ENCODE results near the gene PTPRM.

The PTPRM gene

DNA sequence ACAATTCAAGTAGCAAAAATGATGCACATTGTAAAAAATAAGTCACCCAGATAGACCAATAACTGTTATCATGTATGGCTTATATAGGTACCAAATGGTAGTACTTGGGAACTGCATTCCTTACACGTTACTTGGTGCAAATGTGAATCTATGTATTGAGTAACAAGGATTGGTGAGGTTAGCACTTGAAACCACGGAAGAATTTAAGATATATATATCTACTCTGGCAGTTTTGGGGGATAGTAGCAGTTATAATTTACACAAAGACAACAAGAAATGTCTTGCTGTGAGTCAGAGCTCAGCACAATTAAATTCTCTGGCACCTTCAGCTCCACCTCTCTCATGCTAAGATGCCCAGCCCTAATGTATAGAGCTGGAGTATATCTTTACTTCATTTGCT is 682.7 kb downstream of the PTPRM start:
- H3K9me3 ChIP-seq (ENCODE audit: insufficient read depth, low read length) = no peaks in the 10 kb centered on the region
- no peaks in the 10 kb centered on the region for H4K20me1 ChIP-seq (ENCODE audit: low read depth, low read length)
- no peaks in the 10 kb centered on the region for H3K9me2 ChIP-seq (replicated peaks; ENCODE audit: insufficient read depth, low read length)
- no peak overlapping the region for H2AFZ ChIP-seq (ENCODE audit: low read depth, low read length, severe bottlenecking)
- TF ChIP-seq EZH2phosphoT487 (conservative IDR thresholded peaks at IDR 0.05; ENCODE audit: low read length) = no peak
- TF ChIP-seq, protein P1, sequence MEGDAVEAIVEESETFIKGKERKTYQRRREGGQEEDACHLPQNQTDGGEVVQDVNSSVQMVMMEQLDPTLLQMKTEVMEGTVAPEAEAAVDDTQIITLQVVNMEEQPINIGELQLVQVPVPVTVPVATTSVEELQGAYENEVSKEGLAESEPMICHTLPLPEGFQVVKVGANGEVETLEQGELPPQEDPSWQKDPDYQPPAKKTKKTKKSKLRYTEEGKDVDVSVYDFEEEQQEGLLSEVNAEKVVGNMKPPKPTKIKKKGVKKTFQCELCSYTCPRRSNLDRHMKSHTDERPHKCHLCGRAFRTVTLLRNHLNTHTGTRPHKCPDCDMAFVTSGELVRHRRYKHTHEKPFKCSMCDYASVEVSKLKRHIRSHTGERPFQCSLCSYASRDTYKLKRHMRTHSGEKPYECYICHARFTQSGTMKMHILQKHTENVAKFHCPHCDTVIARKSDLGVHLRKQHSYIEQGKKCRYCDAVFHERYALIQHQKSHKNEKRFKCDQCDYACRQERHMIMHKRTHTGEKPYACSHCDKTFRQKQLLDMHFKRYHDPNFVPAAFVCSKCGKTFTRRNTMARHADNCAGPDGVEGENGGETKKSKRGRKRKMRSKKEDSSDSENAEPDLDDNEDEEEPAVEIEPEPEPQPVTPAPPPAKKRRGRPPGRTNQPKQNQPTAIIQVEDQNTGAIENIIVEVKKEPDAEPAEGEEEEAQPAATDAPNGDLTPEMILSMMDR (IDR thresholded peaks at IDR 0.05; ENCODE audit: insufficient read depth, low read length, poor library complexity, severe bottlenecking) = no peak
- no peaks in the 10 kb centered on the region for H3K36me3 ChIP-seq (ENCODE audit: low read length)
- no peak overlapping the region for H3K4me3 ChIP-seq (ENCODE audit: insufficient read depth, low read length, poor library complexity, severe bottlenecking)
- no peak overlapping the region for H3K27ac ChIP-seq (ENCODE audit: low read depth, low read length)
- no peaks in the 10 kb centered on the region for H3K79me2 ChIP-seq (ENCODE audit: insufficient read depth, low read length)
- H3K9ac ChIP-seq (ENCODE audit: low read length) = no peak overlapping the region
- H3F3A ChIP-seq (ENCODE audit: insufficient read depth) = no peaks in the 10 kb centered on the region
- H3K27me3 ChIP-seq (ENCODE audit: low read length) = no peaks in the 10 kb centered on the region
- H3K4me2 ChIP-seq (ENCODE audit: low read depth, low read length, poor library complexity, severe bottlenecking) = no peak overlapping the region

DNA sequence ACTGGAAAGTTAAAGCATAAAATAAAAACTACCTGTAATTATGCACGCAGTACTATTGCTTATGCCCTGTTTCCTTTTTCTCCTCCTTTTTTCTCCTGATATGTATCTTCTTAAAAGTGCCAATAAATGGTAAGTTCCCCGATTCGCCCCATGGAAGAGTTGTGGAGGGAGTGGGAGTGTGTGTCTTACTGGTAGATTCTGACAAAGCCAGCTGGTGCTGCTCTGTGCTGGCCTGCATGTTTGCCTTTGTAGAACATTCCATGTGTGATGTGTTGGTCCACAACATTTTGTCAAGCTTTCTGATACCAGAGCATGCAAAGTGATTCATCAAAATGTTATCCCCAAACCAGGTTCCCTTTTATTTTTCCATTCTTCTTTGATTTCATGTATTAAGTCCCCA is 685.3 kb downstream of the PTPRM start:
- Histone ChIP-seq H3K9ac (ENCODE audit: low read length) (no peak overlapping the region), H3K4me3 (ENCODE audit: insufficient read depth, low read length, poor library complexity, severe bottlenecking) (no peak overlapping the region), H3K4me2 (ENCODE audit: low read depth, low read length, poor library complexity, severe bottlenecking) (no peak overlapping the region), H3F3A (ENCODE audit: insufficient read depth) (no peaks in the 10 kb centered on the region), H2AFZ (ENCODE audit: low read depth, low read length, severe bottlenecking) (no peak overlapping the region), H3K27ac (ENCODE audit: low read depth, low read length) (no peak overlapping the region), H3K36me3 (ENCODE audit: low read length) (no peaks in the 10 kb centered on the region), H3K79me2 (ENCODE audit: insufficient read depth, low read length) (no peaks in the 10 kb centered on the region), H3K27me3 (ENCODE audit: low read length) (no peaks in the 10 kb centered on the region), H3K9me2 (replicated peaks; ENCODE audit: insufficient read depth, low read length) (no peaks in the 10 kb centered on the region), H4K20me1 (ENCODE audit: low read depth, low read length) (no peaks in the 10 kb centered on the region), H3K9me3 (ENCODE audit: insufficient read depth, low read length) (no peaks in the 10 kb centered on the region)
- TF ChIP-seq, protein P1 (IDR thresholded peaks at IDR 0.05; ENCODE audit: insufficient read depth, low read length, poor library complexity, severe bottlenecking) = no peak
- no peak for TF ChIP-seq EZH2phosphoT487 (conservative IDR thresholded peaks at IDR 0.05; ENCODE audit: low read length)

DNA sequence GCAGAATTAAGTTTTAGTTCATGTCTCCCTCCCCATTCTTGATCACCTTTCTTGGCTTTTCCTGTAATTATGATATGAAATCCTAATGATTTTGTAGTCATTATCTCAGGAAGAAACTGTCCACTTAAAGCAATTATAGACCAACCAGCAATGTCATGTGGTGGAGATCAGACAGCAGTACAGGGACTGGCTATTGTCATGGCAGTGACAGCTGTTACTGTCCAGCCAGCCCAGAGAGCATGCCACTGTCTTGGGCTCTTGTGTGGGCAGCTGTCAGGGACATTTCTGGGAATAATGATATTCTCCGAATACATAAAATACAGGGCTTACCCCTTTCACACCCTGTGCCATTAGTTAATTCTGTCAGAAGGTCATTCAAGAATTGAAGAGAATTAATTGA is 686.8 kb downstream of the PTPRM start:
- no peak overlapping the region for H3K9ac ChIP-seq (ENCODE audit: low read length)
- H4K20me1 ChIP-seq (ENCODE audit: low read depth, low read length) = no peaks in the 10 kb centered on the region
- no peaks in the 10 kb centered on the region for H3K79me2 ChIP-seq (ENCODE audit: insufficient read depth, low read length)
- H3K36me3 ChIP-seq (ENCODE audit: low read length) = no peaks in the 10 kb centered on the region
- no peaks in the 10 kb centered on the region for H3K27me3 ChIP-seq (ENCODE audit: low read length)
- TF ChIP-seq EZH2phosphoT487 (conservative IDR thresholded peaks at IDR 0.05; ENCODE audit: low read length) = no peak
- TF ChIP-seq, protein P1 (IDR thresholded peaks at IDR 0.05; ENCODE audit: insufficient read depth, low read length, poor library complexity, severe bottlenecking) = no peak
- no peaks in the 10 kb centered on the region for H3F3A ChIP-seq (ENCODE audit: insufficient read depth)
- H3K9me2 ChIP-seq (replicated peaks; ENCODE audit: insufficient read depth, low read length) = no peaks in the 10 kb centered on the region
- no peak overlapping the region for H3K27ac ChIP-seq (ENCODE audit: low read depth, low read length)
- no peak overlapping the region for H3K4me3 ChIP-seq (ENCODE audit: insufficient read depth, low read length, poor library complexity, severe bottlenecking)
- no peaks in the 10 kb centered on the region for H3K9me3 ChIP-seq (ENCODE audit: insufficient read depth, low read length)
- no peak overlapping the region for H2AFZ ChIP-seq (ENCODE audit: low read depth, low read length, severe bottlenecking)
- H3K4me2 ChIP-seq (ENCODE audit: low read depth, low read length, poor library complexity, severe bottlenecking) = no peak overlapping the region

Data from SU-DHL-6 (cell line).